Activated T-cell treated with anti-CD3 and anti-CD28 coated beads, Interleukin-2, amount 50 U/mL, for 72 hours (primary cell): ENCODE measurements around the gene GBGT1. TPM values are rescaled to one million over a fixed set of nuclear protein-coding genes. Genes with fewer than 3 reads are reported as not detected.

Source experiments
- ATAC-seq, 2 donors: fragments of 150-1000 bp; cut with Tn5 transposase; replicated peaks in 1 of 2; 2 replicates each; pipeline ENCODE4 v1.10.0; 2021; ENCODE audit warnings: moderate library complexity in 2 of 2, mild to moderate bottlenecking in 1 of 2
- DNase-seq, 2 donors: peaks; one replicate each; pipeline ENCODE4 v3.0.0; 2021 to 2022; ENCODE audit warnings: mixed read lengths in 1 of 2
- H3K27ac Mint-ChIP-seq: one replicate; pipeline ENCODE4 v1.8.0; 2022; ENCODE audit warnings: mild to moderate bottlenecking, moderate library complexity, mixed read lengths
- H3K27me3 Mint-ChIP-seq: one replicate; pipeline ENCODE4 v1.8.0; 2022; ENCODE audit warnings: low read depth, mixed read lengths
- H3K36me3 Mint-ChIP-seq, 2 donors: one replicate each; pipeline ENCODE4 v1.8.0; 2022; ENCODE audit warnings: mixed read lengths in 2 of 2, mild to moderate bottlenecking in 1 of 2; ENCODE audit not compliant: insufficient read depth in 2 of 2
- H3K4me1 Mint-ChIP-seq: one replicate; pipeline ENCODE4 v1.8.0; 2022; ENCODE audit warnings: low read depth, mixed read lengths
- H3K4me3 Mint-ChIP-seq, 2 donors: one replicate each; pipeline ENCODE4 v1.8.0; 2022; ENCODE audit warnings: mild to moderate bottlenecking in 2 of 2, mixed read lengths in 2 of 2, moderate library complexity in 2 of 2
- H3K9me3 Mint-ChIP-seq, 2 donors: one replicate each; pipeline ENCODE4 v1.8.0; 2022; ENCODE audit warnings: mixed read lengths in 2 of 2
- total RNA-seq, 2 donors: library from RNA; stranded (reverse); gene quantifications; one replicate each; pipeline ENCODE4 v1.2.3, GENCODE V29; 2022

GBGT1 gene
- total RNA-seq, 2 donors from 2014 or later: 0.86 to 2.0 TPM

DNA sequence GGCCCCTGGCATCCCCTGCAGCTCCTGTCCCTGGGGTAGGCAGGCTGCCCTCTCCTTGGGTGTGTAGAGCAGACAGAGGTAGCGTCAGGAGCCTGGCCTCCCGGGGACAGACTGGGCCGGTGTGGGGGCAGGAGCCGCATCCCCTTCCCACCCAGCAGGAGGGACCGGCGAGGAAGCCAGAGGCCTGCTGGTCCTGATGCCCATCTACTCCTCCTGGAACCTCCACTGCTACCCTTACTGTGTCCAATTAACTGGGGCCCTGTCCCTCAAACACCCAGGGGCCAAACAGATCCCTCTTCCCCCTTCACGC is 58.3 kb downstream of the GBGT1 start:
- DNase-seq: no peak
- no peaks in the 10 kb centered on the region for H3K9me3 Mint-ChIP-seq
- no peak overlapping the region for H3K4me3 Mint-ChIP-seq
- ATAC-seq: no peak
- no peaks in the 10 kb centered on the region for H3K4me1 Mint-ChIP-seq
- H3K36me3 Mint-ChIP-seq: peaks cover 6 to 22% of the 10 kb centered on the region in 2 donors
- no peak overlapping the region for H3K27ac Mint-ChIP-seq
- H3K27me3 Mint-ChIP-seq: no peaks in the 10 kb centered on the region

DNA sequence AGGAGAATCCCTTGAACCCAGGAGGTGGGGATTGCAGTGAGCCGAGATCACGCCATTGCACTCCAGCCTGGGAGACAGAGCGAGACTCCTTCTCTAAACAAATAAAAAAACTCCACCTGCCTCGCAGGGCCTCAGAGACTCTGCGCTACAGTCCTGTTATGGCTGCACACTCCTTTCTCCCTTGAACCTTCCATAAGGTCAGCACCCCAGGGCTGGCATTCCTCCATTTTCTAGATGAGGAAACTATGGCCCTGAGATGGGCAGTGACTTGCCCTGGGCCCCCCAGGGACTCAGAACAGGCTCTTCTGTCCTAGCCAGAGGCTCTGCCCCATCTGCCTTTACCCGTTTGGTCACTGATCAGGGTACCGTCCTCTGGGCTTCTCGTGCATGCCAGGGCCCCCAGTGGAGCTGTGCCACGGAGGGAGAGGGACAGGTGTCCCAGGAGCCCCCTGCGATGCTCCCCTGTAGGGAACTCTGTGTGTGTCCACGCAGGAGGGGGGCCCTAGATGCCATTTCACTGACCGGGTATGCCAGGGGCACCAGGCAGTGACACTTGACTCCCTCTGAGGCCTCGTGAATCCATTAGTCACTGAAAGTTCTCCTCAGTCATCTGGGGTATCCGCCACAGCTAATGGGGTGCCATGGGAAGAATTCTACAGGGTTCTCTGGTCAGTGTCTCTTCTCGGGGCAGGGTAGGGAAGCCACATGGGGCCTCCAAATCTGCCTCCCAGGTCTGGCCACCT is 58.8 kb downstream of the GBGT1 start:
- peaks cover 5 to 25% of the 10 kb centered on the region in 2 donors for H3K36me3 Mint-ChIP-seq
- no peaks in the 10 kb centered on the region for H3K4me1 Mint-ChIP-seq
- no peaks in the 10 kb centered on the region for H3K27me3 Mint-ChIP-seq
- no peak for ATAC-seq
- no peaks in the 10 kb centered on the region for H3K9me3 Mint-ChIP-seq
- H3K4me3 Mint-ChIP-seq: no peak overlapping the region
- H3K27ac Mint-ChIP-seq: no peak overlapping the region
- no peak for DNase-seq

- Mint-ChIP-seq H3K4me1 (no peaks in the 10 kb centered on the region), H3K4me3 (no peak overlapping the region), H3K27ac (no peak overlapping the region), H3K9me3 (no peaks in the 10 kb centered on the region), H3K36me3 (peaks cover 5 to 19% of the 10 kb centered on the region in 2 donors), H3K27me3 (no peaks in the 10 kb centered on the region)
- ATAC-seq (no peak), DNase-seq (no peak)
These were observed 59.7 kb downstream of the GBGT1 start for GRCh38 chr9:133103987-133104505.

DNA sequence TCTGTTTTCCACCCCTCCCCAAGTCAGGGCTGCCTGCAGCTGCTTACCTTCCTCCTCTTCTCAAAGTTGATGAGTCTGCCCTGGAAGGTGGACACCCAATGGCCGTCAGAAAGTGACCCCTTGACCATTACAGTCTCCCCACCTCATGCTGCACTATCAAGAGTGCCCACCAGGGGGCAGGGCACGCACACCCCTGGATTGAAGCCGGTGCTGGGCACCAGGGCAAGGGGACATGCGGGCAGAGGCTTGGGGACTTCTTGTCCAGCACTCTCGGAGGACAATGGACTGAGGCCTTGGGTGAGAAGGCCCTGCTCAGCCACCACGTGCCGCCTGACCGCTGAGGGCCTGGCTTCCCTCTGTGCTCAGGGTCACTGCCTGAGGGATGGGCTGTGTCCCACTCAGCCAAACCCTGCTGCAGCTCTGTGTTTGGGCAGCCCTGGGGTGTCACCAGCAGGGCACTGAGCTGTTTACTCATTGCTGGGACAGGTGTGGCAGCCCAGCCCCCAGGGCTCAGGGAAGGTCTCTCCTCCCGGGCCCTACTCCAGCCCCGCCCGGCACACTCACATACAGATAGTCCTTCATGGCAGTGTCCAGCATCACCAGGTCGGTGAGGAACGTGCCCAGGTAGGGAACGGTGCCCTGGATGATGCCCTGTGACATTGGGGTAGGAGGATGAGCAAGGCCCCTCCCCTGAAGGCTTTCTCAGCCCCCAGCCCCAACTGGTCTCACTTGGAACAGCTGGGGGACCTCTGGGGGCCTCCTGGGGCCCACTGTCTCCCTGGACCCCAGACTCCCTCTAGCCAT is 60.3 kb downstream of the GBGT1 start:
- Mint-ChIP-seq H3K27me3 (no peaks in the 10 kb centered on the region), H3K4me1 (no peaks in the 10 kb centered on the region), H3K36me3 (peaks cover 6 to 25% of the 10 kb centered on the region in 2 donors), H3K27ac (peak overlapping the region; percentile 66), H3K9me3 (no peaks in the 10 kb centered on the region), H3K4me3 (no peak overlapping the region)
- DNase-seq (peak; percentile 56 to 75), ATAC-seq (peak; percentile 60 to 71)

Other genes starting within 250 kb of the GBGT1 start
- 10 to 100 TPM; 28.8 to 30.2 TPM for gene TSC1, start 219.3 kb downstream of the GBGT1 start, total RNA-seq
- gene GFI1B, start 185.2 kb downstream of the GBGT1 start, total RNA-seq: under 1 TPM in 1 of 2 donors, not detected in 1; 0.12 TPM
- gene GTF3C5, start 132.9 kb downstream of the GBGT1 start, total RNA-seq: 100 to 1,000 TPM in 1 of 2 donors, 10 to 100 TPM in 1; 79.5 to 101 TPM
- 1 to 10 TPM; 1.6 to 3.6 TPM for gene CEL, start 101.9 kb downstream of the GBGT1 start, total RNA-seq
- gene RALGDS, start 42.7 kb downstream of the GBGT1 start, total RNA-seq: 10 to 100 TPM; 50.7 to 78.2 TPM
- not detected for gene OBP2B, start 45.3 kb upstream of the GBGT1 start, total RNA-seq
- not detected for gene ABO, start 111.3 kb upstream of the GBGT1 start, total RNA-seq
- 10 to 100 TPM; 13.7 to 14.0 TPM for gene SURF6, start 172.3 kb upstream of the GBGT1 start, total RNA-seq
- gene MED22, start 184.2 kb upstream of the GBGT1 start, total RNA-seq: 10 to 100 TPM; 27.4 to 31.5 TPM
- 1,000 to 10,000 TPM; 2,529 to 2,856 TPM for gene RPL7A, start 184.3 kb upstream of the GBGT1 start, total RNA-seq
- gene SURF1, start 192.6 kb upstream of the GBGT1 start, total RNA-seq: 10 to 100 TPM; 32.7 to 33.4 TPM
- gene SURF2, start 192.6 kb upstream of the GBGT1 start, total RNA-seq: 10 to 100 TPM; 14.7 to 19.9 TPM
- 100 to 1,000 TPM; 426 to 494 TPM for gene SURF4, start 212.1 kb upstream of the GBGT1 start, total RNA-seq
- gene STKLD1, start 212.5 kb upstream of the GBGT1 start, total RNA-seq: 1 to 10 TPM in 1 of 2 donors, under 1 TPM in 1; 0.88 to 1.3 TPM